ENCODE measurements around the gene CCNH.

The CCNH gene

DNA sequence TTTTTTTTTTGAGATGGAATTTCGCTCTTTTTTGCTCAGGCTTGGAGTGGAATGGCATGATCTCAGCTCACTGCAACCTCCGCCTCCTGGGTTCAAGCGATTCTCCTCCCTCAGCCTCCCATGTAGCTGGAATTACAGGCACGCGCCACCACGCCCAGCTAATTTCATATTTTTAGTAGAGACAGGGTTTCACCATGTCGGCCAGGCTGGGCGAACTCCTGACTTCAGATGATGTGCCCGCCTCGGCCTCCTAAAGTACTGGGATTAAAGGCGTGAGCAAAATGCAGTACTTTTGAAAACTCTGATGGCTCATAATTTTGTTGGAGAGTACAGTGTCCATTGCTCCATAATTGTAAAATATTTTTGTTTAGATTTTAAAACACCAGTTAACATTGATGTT is 52.6 kb downstream of the CCNH start:
- no peak for DNase-seq (ENCODE audit: low read depth)

DNA sequence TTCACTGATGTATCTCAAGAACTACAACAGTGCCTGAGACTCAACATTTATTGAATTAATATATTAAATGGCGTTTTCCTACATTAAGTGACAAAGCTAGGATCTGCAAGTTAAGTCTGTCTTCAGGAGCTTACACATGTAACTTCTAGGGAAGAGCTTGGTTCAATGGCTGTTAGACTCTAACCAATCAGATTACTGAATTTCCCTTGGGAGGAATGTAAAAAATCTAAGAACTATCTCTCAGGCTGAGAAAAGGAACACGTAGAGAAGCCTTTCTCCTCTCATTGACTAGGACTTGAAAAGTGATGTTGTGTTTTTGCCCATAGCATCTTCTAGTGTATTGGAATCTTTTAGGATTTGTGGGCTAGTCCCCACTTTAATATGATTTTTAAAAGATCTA is 53.6 kb downstream of the CCNH start:
- no peak for DNase-seq (ENCODE audit: low read depth)

DNA sequence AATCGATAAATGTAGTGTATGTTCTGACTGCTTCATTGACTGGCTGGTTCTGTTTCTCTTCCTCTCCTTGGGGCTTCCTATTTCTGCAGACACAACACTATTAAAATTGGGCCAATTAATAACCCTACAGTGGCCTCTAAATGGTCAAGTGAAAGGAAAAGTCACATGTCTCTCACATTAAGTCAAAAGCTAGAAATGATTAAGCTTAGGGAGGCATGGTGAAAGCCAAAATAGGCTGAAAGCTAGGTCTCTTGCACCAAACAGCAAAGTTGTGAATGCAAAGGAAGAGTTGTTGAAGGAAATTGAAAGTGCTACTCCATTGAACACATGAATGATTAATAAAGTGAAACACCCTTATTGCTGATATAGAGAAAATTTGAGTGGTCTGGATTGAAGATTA is 58.2 kb downstream of the CCNH start:
- DNase-seq (ENCODE audit: low read depth) = no peak

DNA sequence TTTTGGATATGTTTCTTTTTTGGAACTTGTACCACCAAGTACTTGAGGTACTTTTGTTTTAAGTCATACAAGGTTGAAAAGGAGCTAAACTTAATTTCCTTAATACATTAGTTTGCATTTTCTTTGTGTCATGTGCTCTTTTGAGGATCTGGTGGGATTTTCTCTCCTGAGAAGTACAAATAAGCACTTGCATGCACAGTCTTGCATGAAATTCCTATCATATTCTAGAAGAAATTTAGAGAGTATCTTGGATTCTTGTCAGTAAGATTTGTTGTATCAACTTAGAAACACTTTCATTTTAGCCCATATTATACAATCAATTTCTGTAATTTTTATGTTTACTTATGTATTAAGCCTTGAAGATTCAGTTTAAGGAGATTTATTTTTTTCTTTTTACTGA is 64.9 kb downstream of the CCNH start:
- DNase-seq (ENCODE audit: low read depth) = no peak

DNA sequence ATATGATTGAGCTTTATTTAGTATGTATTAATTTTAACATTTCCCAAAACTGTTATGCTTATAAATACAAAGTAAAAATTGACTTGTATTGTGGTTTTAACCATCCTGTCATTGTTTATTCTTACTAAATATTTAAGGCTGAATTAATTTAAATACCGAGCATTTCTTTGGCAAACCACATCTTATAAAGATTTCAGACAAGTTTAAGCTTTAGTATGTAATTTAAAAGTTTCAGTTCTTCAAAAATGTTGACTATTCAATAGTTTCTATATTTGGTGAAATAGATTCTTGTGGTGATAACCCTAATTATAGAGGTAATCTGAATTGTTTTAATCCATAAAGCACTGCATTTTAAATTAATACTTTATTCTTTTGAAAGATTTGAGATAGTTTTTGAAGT is 65.5 kb downstream of the CCNH start:
- DNase-seq (ENCODE audit: low read depth) = no peak
